Cardiac muscle cell (in vitro differentiated cells and primary cell): ENCODE results near the gene BRD7. TPM values are rescaled to one million over a fixed set of nuclear protein-coding genes. Genes with fewer than 3 reads are reported as not detected.

Experiments used
- DNase-seq, 2 donors: peaks; one replicate each; pipeline versions ENCODE4 v3.0.0 to v3.0.0-alpha.2; 2010 to 2017; ENCODE audit warnings: low read depth in 1 of 2, low spot score in 1 of 2
- H3K27ac ChIP-seq: fragments of 200-600 bp; sonication (generic); 2 replicates; pipeline ENCODE4 v1.5.1; 2016
- H3K27me3 ChIP-seq: fragments of 200-600 bp; sonication (generic); 2 replicates; pipeline ENCODE4 v1.6.0; 2016; ENCODE audit warnings: control low read depth
- H3K36me3 ChIP-seq: fragments of 200-600 bp; sonication (generic); 2 replicates; pipeline ENCODE4 v1.5.1; 2016; ENCODE audit warnings: control low read depth
- H3K4me1 ChIP-seq: fragments of 200-600 bp; sonication (generic); 2 replicates; pipeline ENCODE4 v1.8.1; 2017; ENCODE audit warnings: low read depth, mild to moderate bottlenecking, mixed run types
- H3K4me3 ChIP-seq: fragments of 200-600 bp; sonication (generic); 2 replicates; pipeline ENCODE4 v1.5.1; 2016; ENCODE audit warnings: mild to moderate bottlenecking
- H3K9me3 ChIP-seq: fragments of 200-600 bp; sonication (generic); 2 replicates; pipeline ENCODE4 v1.5.1; 2017; ENCODE audit warnings: low read depth, mild to moderate bottlenecking, control low read depth
- CTCF ChIP-seq: IDR thresholded peaks from 2 replicates; pipeline ENCODE4 v1.5.1; 2012; ENCODE audit warnings: low read depth, mild to moderate bottlenecking, low read length
- polyA plus RNA-seq: library from polyadenylated mRNA; unstranded; fragments of >200 nt; fragmentation: Nextera tagmentation; extraction: Ambion mirVana; gene quantifications from 2 replicates; pipeline ENCODE4 v1.2.1, GENCODE V29; 2016
- total RNA-seq: library from RNA; depleted of rRNA; stranded (reverse); fragments of >200 nt; gene quantifications from 2 replicates; pipeline ENCODE4 v1.2.3, GENCODE V29; 2016

BRD7 gene
- 54.2 and 80.1 TPM in 2 replicates for total RNA-seq
- 61.0 and 89.2 TPM in 2 replicates for polyA plus RNA-seq

DNA sequence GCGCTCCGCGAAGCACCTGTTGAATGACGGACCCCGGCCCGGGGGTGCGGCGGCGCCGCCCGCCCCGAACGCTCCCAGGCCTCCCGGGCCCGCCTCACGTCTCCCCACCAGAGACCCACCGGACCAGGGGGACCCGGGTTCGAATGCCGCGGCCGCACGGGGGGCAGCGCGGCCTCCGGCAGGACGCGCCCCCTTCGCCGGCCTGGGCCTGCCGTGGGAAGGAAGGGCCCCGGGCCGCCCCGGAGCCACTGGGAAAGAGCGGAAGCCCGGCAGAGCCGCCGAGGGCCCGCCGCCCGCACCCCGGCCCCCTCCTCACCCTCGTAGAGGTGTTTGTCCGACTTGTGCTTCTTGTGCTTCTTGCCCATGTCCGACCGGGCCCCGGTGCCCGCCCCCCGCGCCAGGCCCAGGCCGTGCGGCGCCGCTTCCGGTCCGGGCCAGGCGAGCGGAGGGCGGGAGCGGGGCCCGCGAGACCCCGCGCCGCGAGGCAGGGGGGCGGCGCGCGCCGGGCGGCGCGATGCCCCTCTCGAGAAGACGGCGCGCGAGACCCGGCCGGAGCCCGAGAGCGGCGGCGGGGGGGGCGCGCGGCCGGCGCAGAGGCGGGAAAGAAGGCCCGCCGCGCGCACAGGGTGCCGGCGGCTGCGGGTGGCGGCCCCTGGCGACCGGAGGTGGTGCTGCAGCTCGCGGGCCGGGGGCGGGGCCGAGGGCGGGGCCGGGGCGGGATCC, at the start of gene BRD7:
Gene BRD7, minus strand, starts transcription at position 579 of the 723 bp plus-strand sequence. Its CDS starts 214 bp downstream, at position 365.
- Histone ChIP-seq H3K36me3 (peaks cover 17% of the 10 kb centered on the region), H3K4me3 (peak within 1 kb of the TSS; percentile 100), H3K9me3 (no peaks in the 10 kb centered on the region), H3K4me1 (peaks cover 16% of the 10 kb centered on the region), H3K27me3 (no peaks in the 10 kb centered on the region), H3K27ac (peak within 1 kb of the TSS; percentile 88)
- DNase-seq = peak; percentile 64 to 86
- peak; percentile 11 for TF ChIP-seq CTCF

GRCh38 chr16:50416388-50416787, 47.6 kb upstream of the BRD7 start:
- no peak for TF ChIP-seq CTCF
- Histone ChIP-seq H3K4me1 (no peaks in the 10 kb centered on the region), H3K27ac (no peak overlapping the region), H3K27me3 (no peaks in the 10 kb centered on the region), H3K36me3 (no peaks in the 10 kb centered on the region), H3K9me3 (no peaks in the 10 kb centered on the region), H3K4me3 (no peak overlapping the region)
- no peak for DNase-seq

DNA sequence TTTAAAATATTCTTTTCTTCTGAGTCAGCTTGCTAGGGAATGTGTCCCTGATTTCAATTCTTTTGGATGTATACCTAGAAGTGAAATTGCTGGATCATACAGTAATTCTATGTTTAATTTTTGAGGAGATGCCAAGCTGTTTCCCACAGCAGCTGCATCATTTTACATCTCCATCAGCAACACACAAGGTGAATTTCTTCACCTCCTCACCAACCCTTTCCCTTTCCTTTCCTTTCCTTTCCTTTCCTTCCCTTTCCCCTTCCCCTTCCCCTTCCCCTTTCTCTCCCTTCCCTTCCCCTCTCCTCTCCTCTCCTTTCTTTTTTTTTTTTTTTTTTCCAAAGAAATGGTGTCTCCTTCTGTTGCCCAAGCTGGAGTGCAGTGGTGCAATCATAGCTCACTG, 45.4 kb upstream of the BRD7 start:
- TF ChIP-seq CTCF = no peak
- no peak for DNase-seq
- Histone ChIP-seq H3K4me3 (no peak overlapping the region), H3K4me1 (no peaks in the 10 kb centered on the region), H3K27me3 (no peaks in the 10 kb centered on the region), H3K36me3 (no peaks in the 10 kb centered on the region), H3K27ac (no peak overlapping the region), H3K9me3 (no peaks in the 10 kb centered on the region)

- no peak overlapping the region for H3K27ac ChIP-seq
- H3K4me3 ChIP-seq = no peak overlapping the region
- no peaks in the 10 kb centered on the region for H3K9me3 ChIP-seq
- no peaks in the 10 kb centered on the region for H3K27me3 ChIP-seq
- TF ChIP-seq CTCF = no peak
- DNase-seq = no peak
- H3K36me3 ChIP-seq = no peaks in the 10 kb centered on the region
- H3K4me1 ChIP-seq = no peaks in the 10 kb centered on the region
These were observed 42.2 kb upstream of the BRD7 start for GRCh38 chr16:50411034-50411433.

DNA sequence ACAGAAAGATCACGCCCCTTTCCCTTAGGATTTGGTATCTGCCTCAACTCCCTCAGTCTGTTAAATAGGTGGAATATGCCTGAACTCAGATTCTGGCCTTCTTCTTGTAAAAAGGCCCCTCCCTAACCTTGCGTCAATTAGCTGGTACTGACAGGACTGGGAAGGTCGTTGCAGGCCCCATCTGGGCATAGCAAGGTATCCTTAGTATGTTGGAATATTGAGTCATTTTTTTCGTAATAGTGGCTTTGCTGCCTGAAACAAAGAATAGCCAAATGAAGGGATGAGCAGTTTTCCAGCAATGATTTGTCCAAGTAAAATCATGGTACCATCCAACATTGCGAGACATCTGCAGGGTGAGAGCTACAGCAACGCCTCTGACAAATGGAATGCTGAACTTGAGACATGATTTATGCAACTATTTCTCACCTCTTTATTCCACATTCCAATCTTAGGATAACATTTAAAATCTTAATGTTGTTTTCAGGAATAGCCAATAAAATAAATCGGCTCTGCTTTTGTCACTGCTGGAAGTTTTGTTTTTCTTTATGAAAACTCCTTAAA, 39.3 kb upstream of the BRD7 start:
- no peak for DNase-seq
- Histone ChIP-seq H3K27me3 (peaks cover 7% of the 10 kb centered on the region), H3K9me3 (no peaks in the 10 kb centered on the region)

More for the DNA sequence above, 39.3 kb upstream of the BRD7 start:
- no peak for TF ChIP-seq CTCF
- no peak overlapping the region for H3K4me3 ChIP-seq
- no peak overlapping the region for H3K27ac ChIP-seq
- H3K4me1 ChIP-seq = no peaks in the 10 kb centered on the region
- no peaks in the 10 kb centered on the region for H3K36me3 ChIP-seq
